SK-N-SH (cell line): Measurements from ENCODE around the gene CREBL2. TPM values are rescaled to one million over a fixed set of nuclear protein-coding genes. Genes with fewer than 3 reads are reported as not detected.

Experiments
- CTCF ChIA-PET: fragments of 300-600, 350-600 bp; formaldehyde crosslinking; extraction: SDS; loops from one replicate; lab custom pipeline; 2021; lab: Yijun Ruan, JAX
- POLR2A ChIA-PET: fragments of 350-600 bp; sonication (Branson Sonifier 250); formaldehyde crosslinking; extraction: SDS; loops from one replicate; lab custom pipeline; 2020; ENCODE audit warnings: antibody characterized with exemption, inconsistent platforms; lab: Yijun Ruan, JAX
- DNase-seq: peaks from one replicate; pipeline ENCODE4 v3.0.0; 2012
- H2AFZ ChIP-seq: fragments of 200-600 bp; sonication (generic); 2 replicates; pipeline ENCODE4 v1.8.1; 2016; ENCODE audit warnings: antibody characterized with exemption, mild to moderate bottlenecking, low read depth
- H3F3A ChIP-seq: fragments of 200-600 bp; sonication (generic); replicated peaks from 2 replicates; pipeline ENCODE3; 2016; ENCODE audit warnings: antibody characterized with exemption, mild to moderate bottlenecking; ENCODE audit not compliant: insufficient read depth
- H3K27ac ChIP-seq, 2 experiments: fragments of 200-500 bp in 1 of 2; fragments of 200-600 bp in 1 of 2; sonication (Bioruptor generic) in 1 of 2; sonication (generic), shearing (Covaris generic) in 1 of 2; 2 replicates each; pipeline versions ENCODE4 v1.5.1 to v1.6.1; 2014 to 2016; ENCODE audit warnings: low read depth in 2 of 2, inconsistent platforms in 1 of 2, low read length in 1 of 2, mild to moderate bottlenecking in 1 of 2, mixed read lengths in 1 of 2
- H3K27me3 ChIP-seq: fragments of 200-600 bp; sonication (generic), shearing (Covaris generic); 2 replicates; pipeline ENCODE4 v1.6.1; 2016; ENCODE audit warnings: mixed run types; ENCODE audit not compliant: insufficient read depth
- H3K36me3 ChIP-seq, 2 experiments: fragments of 200-500 bp in 1 of 2; fragments of 200-600 bp in 1 of 2; sonication (Bioruptor generic) in 1 of 2; sonication (generic) in 1 of 2; replicated peaks in 1 of 2; 2 replicates each; pipeline versions ENCODE3 to v1.5.1; 2014 to 2016; ENCODE audit warnings: low read length in 1 of 2, mild to moderate bottlenecking in 1 of 2; ENCODE audit not compliant: insufficient read depth in 2 of 2, control insufficient read depth in 1 of 2
- H3K4me1 ChIP-seq, 2 experiments: fragments of 200-500 bp in 1 of 2; fragments of 200-600 bp in 1 of 2; sonication (Bioruptor generic) in 1 of 2; sonication (generic), shearing (Covaris generic) in 1 of 2; 2 replicates each; pipeline versions ENCODE4 v1.5.1 to v1.6.1; 2014 to 2016; ENCODE audit warnings: low read depth in 1 of 2, low read length in 1 of 2, mixed run types in 1 of 2; ENCODE audit not compliant: insufficient read depth in 2 of 2, control insufficient read depth in 1 of 2
- H3K4me2 ChIP-seq: fragments of 200-600 bp; sonication (generic), shearing (Covaris generic); 2 replicates; pipeline ENCODE4 v1.6.1; 2017; ENCODE audit warnings: mixed run types
- H3K4me3 ChIP-seq, 2 experiments: fragments of 200-500 bp in 1 of 2; fragments of 200-600 bp in 1 of 2; sonication (Bioruptor generic) in 1 of 2; sonication (generic), shearing (Covaris generic) in 1 of 2; 2 replicates each; pipeline versions ENCODE4 v1.5.1 to v1.8.1; 2014 to 2016; ENCODE audit warnings: low read depth in 2 of 2, inconsistent platforms in 1 of 2, low read length in 1 of 2, mild to moderate bottlenecking in 1 of 2, mixed read lengths in 1 of 2, moderate library complexity in 1 of 2
- H3K79me2 ChIP-seq: fragments of 200-600 bp; sonication (generic); 2 replicates; pipeline ENCODE4 v1.8.1; 2017; ENCODE audit warnings: mild to moderate bottlenecking; ENCODE audit not compliant: insufficient read depth
- H3K9ac ChIP-seq: fragments of 200-600 bp; sonication (generic); 2 replicates; pipeline ENCODE4 v1.6.1; 2017; ENCODE audit warnings: mixed run types
- H3K9me2 ChIP-seq: fragments of 200-600 bp; sonication (generic); 2 replicates; pipeline ENCODE4 v1.6.1; 2017; ENCODE audit warnings: mixed run types
- H3K9me3 ChIP-seq: fragments of 200-600 bp; sonication (generic); 2 replicates; pipeline ENCODE4 v1.6.1; 2017; ENCODE audit warnings: mixed run types, mild to moderate bottlenecking, moderate library complexity
- H4K20me1 ChIP-seq: fragments of 200-600 bp; sonication (generic); 2 replicates; pipeline ENCODE4 v1.6.1; 2017; ENCODE audit warnings: mild to moderate bottlenecking, mixed run types; ENCODE audit not compliant: insufficient read depth
- ELF1 ChIP-seq: IDR thresholded peaks from 2 replicates; pipeline ENCODE4 v1.4.0; 2012
- EZH2phosphoT487 ChIP-seq: fragments of 200-600 bp; sonication (generic); IDR thresholded peaks from 2 replicates; pipeline ENCODE4 v1.6.1; 2017; ENCODE audit warnings: low read depth, mixed run types, mild to moderate bottlenecking, antibody characterized with exemption, moderate library complexity, borderline replicate concordance
- FOXJ3 ChIP-seq: sonication (generic); formaldehyde crosslinking; IDR thresholded peaks from 2 replicates; pipeline ENCODE4 v1.5.1; 2020; ENCODE audit warnings: mild to moderate bottlenecking, missing genetic modification reagents
- GABPA ChIP-seq: IDR thresholded peaks from 2 replicates; pipeline ENCODE4 v1.4.0; 2012; ENCODE audit warnings: low read depth, mild to moderate bottlenecking
- JUND ChIP-seq: IDR thresholded peaks from 2 replicates; pipeline ENCODE4 v1.4.0; 2012
- MAX ChIP-seq: IDR thresholded peaks from 2 replicates; pipeline ENCODE4 v1.4.0; 2012; ENCODE audit warnings: low read depth
- MEF2A ChIP-seq: IDR thresholded peaks from 2 replicates; pipeline ENCODE4 v1.4.0; 2012; ENCODE audit warnings: low read depth, borderline replicate concordance
- MXI1 ChIP-seq: IDR thresholded peaks from 2 replicates; pipeline ENCODE4 v1.6.1; 2012; ENCODE audit warnings: mild to moderate bottlenecking, low read depth, low read length, improper control_type of control experiment
- PBX3 ChIP-seq: IDR thresholded peaks from 2 replicates; pipeline ENCODE4; 2012
- POLR2AphosphoS5 ChIP-seq: IDR thresholded peaks from 2 replicates; pipeline ENCODE4 v1.6.1; 2012; ENCODE audit warnings: low read depth, low read length
- RAD21 ChIP-seq: IDR thresholded peaks from 2 replicates; pipeline ENCODE4 v1.6.1; 2012; ENCODE audit warnings: mild to moderate bottlenecking, low read length
- RXRA ChIP-seq: IDR thresholded peaks from 2 replicates; pipeline ENCODE4 v1.4.0; 2012; ENCODE audit warnings: low read depth, mild to moderate bottlenecking, borderline replicate concordance
- SMC3 ChIP-seq: IDR thresholded peaks from 2 replicates; pipeline ENCODE4 v1.6.1; 2012; ENCODE audit warnings: low read depth, low read length, improper control_type of control experiment
- TCF12 ChIP-seq: IDR thresholded peaks from 2 replicates; pipeline ENCODE4 v1.4.0; 2012
- USF1 ChIP-seq: IDR thresholded peaks from 2 replicates; pipeline ENCODE4 v1.4.0; 2012; ENCODE audit warnings: low read depth, borderline replicate concordance
- USF2 ChIP-seq: fragments of 150-350 bp; IDR thresholded peaks from 2 replicates; pipeline ENCODE4 v1.6.1; 2017; ENCODE audit warnings: antibody characterized with exemption, low read length, low read depth, borderline replicate concordance
- YY1 ChIP-seq: IDR thresholded peaks from 2 replicates; pipeline ENCODE4 v1.4.0; 2012; ENCODE audit warnings: low read depth, mild to moderate bottlenecking
- WGBS: methylation state at CpG from one replicate; pipeline ENCODE4 v1.1.6; 2017; ENCODE audit warnings: low lambda C conversion rate; 5-methylcytosine and 5-hydroxymethylcytosine counted together
- polyA plus RNA-seq, 3 experiments: library from polyadenylated mRNA; depleted of rRNA; stranded (reverse); fragments of >200 nt; gene quantifications; 2 replicates each; pipeline ENCODE4 v1.2.3, GENCODE V29; 2012

The CREBL2 gene
- polyA plus RNA-seq, 1 of the 3 experiments (the other 2 are of a cell fraction): 12.6 TPM

GRCh38 chr12:12627308-12627827, 15.7 kb downstream of the CREBL2 start:
- Histone ChIP-seq H4K20me1 (no peaks in the 10 kb centered on the region), H3K9me2 (no peaks in the 10 kb centered on the region)
- CTCF ChIA-PET: interaction anchor here (1.4 kb wide), 1 partner anchor 29 kb away, joined by 5 read pairs; no protein-coding TSS in a partner anchor
- TF ChIP-seq PBX3: no peak
- TF ChIP-seq MEF2A: no peak
- TF ChIP-seq POLR2AphosphoS5: no peak
- TF ChIP-seq YY1: no peak
- TF ChIP-seq MXI1: no peak
- TF ChIP-seq ELF1: no peak
- no peak for TF ChIP-seq MAX
- no peak for TF ChIP-seq SMC3
- no peak for TF ChIP-seq GABPA
- TF ChIP-seq JUND: no peak
- TF ChIP-seq EZH2phosphoT487: no peak
- TF ChIP-seq RXRA: no peak
- no peak for TF ChIP-seq RAD21
- TF ChIP-seq, all 33 proteins: peak for 0
- Histone ChIP-seq H3K79me2 (peaks cover 30% of the 10 kb centered on the region), H3F3A (no peaks in the 10 kb centered on the region), H2AFZ (no peak overlapping the region), H3K4me3 (no peak overlapping the region), H3K4me1 (no peaks in the 10 kb centered on the region; a peak in 1 of 4 replicates), H3K9me3 (no peaks in the 10 kb centered on the region), H3K9ac (no peak overlapping the region), H3K27ac (no peak overlapping the region), H3K4me2 (no peak overlapping the region), H3K27me3 (no peaks in the 10 kb centered on the region), H3K36me3 (peaks cover 0 to 5% of the 10 kb centered on the region in 2 experiments)
- 96% methylated on average over 2 of the region's 2 CpGs for WGBS
- DNase-seq: no peak
- POLR2A ChIA-PET: no interaction called here

GRCh38 chr12:12628013-12628412, 16.3 kb downstream of the CREBL2 start:
- TF ChIP-seq USF2 (no peak), FOXJ3 (CRISPR knock-in tag) (no peak), TCF12 (no peak), POLR2AphosphoS5 (no peak), PBX3 (no peak), USF1 (no peak)
- POLR2A ChIA-PET: no interaction called here

More at GRCh38 chr12:12628013-12628412, 16.3 kb downstream of the CREBL2 start:
- Histone ChIP-seq H3K79me2 (peaks cover 32% of the 10 kb centered on the region), H3K4me3 (no peak overlapping the region), H3K36me3 (peaks cover 0 to 5% of the 10 kb centered on the region in 2 experiments), H3K4me2 (no peak overlapping the region), H3F3A (no peaks in the 10 kb centered on the region), H3K27ac (no peak overlapping the region), H3K9ac (no peak overlapping the region), H3K9me3 (no peaks in the 10 kb centered on the region), H3K9me2 (no peaks in the 10 kb centered on the region), H3K27me3 (no peaks in the 10 kb centered on the region), H4K20me1 (no peaks in the 10 kb centered on the region), H3K4me1 (no peaks in the 10 kb centered on the region; a peak in 1 of 4 replicates), H2AFZ (no peak overlapping the region)
- CTCF ChIA-PET: interaction anchor here (1.4 kb wide), 1 partner anchor 28 kb away, joined by 5 read pairs; no protein-coding TSS in a partner anchor
- WGBS: 97% methylated on average over 4 of the region's 4 CpGs
- no peak for DNase-seq
